Activated CD8-positive, alpha-beta T cell treated with anti-CD3 and anti-CD28 coated beads for 36 hours (primary cell): Measurements from ENCODE around the gene FBRS. TPM values are rescaled to one million over a fixed set of nuclear protein-coding genes. Genes with fewer than 3 reads are reported as not detected.

Experiments
- ATAC-seq: fragments of 200-7000 bp; cut with Tn5 transposase; one replicate; pipeline ENCODE4 v1.10.0; 2021; ENCODE audit warnings: mild to moderate bottlenecking, moderate library complexity
- CTCF ChIA-PET: fragments of 350-600 bp; sonication (Branson Sonifier 250); formaldehyde crosslinking; loops from one replicate; lab custom pipeline; 2021; ENCODE audit warnings: antibody characterized with exemption; lab: Charles Lee
- POLR2A ChIA-PET: fragments of 350-600 bp; sonication (Branson Sonifier 250); formaldehyde crosslinking; loops from one replicate; lab custom pipeline; 2021; ENCODE audit warnings: antibody characterized with exemption; lab: Charles Lee
- DNase-seq: peaks from one replicate; pipeline ENCODE4 v3.0.0-alpha.2; 2020
- H3K27ac Mint-ChIP-seq: one replicate; pipeline ENCODE4 v1.8.0; 2021; ENCODE audit warnings: mild to moderate bottlenecking, mixed read lengths
- H3K27me3 Mint-ChIP-seq: one replicate; pipeline ENCODE4 v1.8.0; 2021; ENCODE audit warnings: mixed read lengths
- H3K36me3 Mint-ChIP-seq: one replicate; pipeline ENCODE4 v1.8.0; 2021; ENCODE audit warnings: low read depth, mixed read lengths
- H3K4me1 Mint-ChIP-seq: one replicate; pipeline ENCODE4 v1.8.0; 2021; ENCODE audit warnings: low read depth, mixed read lengths
- H3K4me3 Mint-ChIP-seq: one replicate; pipeline ENCODE4 v1.8.0; 2021; ENCODE audit warnings: mild to moderate bottlenecking, moderate library complexity, mixed read lengths
- H3K9me3 Mint-ChIP-seq: one replicate; pipeline ENCODE4 v1.8.0; 2021; ENCODE audit warnings: mixed read lengths
- intact Hi-C: fragments of 100-400 bp; cut with micrococcal nuclease; formaldehyde crosslinking; loops from one replicate; pipeline ENCODE4 v1.10.0; 2022
- total RNA-seq, 2 experiments: library from RNA; stranded (reverse); gene quantifications; one replicate each; pipeline ENCODE4 v1.2.3, GENCODE V29; 2021
- TF ChIP-seq, protein P1 (sequence below): fragments of 200-600 bp; IDR thresholded peaks from one replicate; pipeline ENCODE4 v1.8.0; 2022; ENCODE audit warnings: antibody characterized with exemption, mild to moderate bottlenecking

The FBRS gene
- 10 to 100 TPM; 80.3 to 85.8 TPM for total RNA-seq

DNA sequence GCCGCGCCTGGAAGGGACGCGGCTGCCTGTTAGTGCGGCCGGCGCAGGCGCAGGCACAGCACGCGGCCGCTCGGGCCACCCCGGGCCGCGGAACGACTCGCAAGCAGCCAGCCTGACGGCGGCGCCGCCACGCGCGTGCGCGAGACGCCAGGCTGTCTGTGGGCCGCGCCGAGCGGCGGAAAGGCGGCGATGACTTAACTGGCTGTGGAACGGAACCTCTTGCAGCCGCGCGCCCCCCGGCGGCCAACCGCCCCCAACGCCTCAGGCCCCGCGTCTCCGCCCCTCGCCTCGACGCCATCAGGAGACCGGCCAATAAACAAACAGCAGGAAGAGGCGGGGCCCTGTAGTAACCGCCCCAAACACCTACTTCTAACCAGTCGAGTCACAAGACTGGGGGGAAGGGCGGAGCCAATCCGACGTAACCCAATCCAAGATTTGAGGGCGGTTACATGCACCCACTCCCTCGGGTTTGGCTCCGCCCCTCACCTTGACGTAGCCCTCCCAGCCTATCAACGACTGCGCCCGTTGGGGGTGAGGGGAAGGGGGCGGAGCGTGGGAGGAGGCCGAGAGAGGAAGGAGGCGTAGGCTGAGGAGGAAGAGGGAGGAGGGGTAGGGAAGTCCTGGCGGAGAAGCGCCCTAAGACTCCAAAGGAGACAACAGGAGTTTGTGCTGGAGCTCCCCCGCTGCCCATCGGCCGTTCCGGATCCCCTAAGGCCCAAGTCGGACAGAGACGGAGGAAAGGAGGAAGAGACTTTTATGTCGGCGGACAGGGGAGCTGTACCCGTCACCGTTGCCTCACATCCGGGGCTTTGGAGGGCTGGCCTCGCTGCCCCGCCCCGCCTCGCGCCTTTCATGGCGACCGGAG lies at the start of gene FBRS:
Gene FBRS, plus strand, starts transcription at position 566 of the 865 bp plus-strand sequence. CDS start 1,088 bp downstream, outside the sequence.
- H3K36me3 Mint-ChIP-seq = peaks cover 54% of the 10 kb centered on the region
- no peaks in the 10 kb centered on the region for H3K9me3 Mint-ChIP-seq
- H3K27ac Mint-ChIP-seq = peak within 1 kb of the TSS; percentile 100
- H3K4me1 Mint-ChIP-seq = peaks cover 41% of the 10 kb centered on the region
- DNase-seq (peak; percentile 100), ATAC-seq (peak; percentile 79)
- peak within 1 kb of the TSS; percentile 97 for H3K4me3 Mint-ChIP-seq
- intact Hi-C loops = loop anchor here (10.0 kb wide), 1 partner anchor 237 kb away; the partner anchor contains the start of genes BCL7C and CTF1
- CTCF ChIA-PET = interaction anchor here (0.6 to 4.6 kb wide), 9 partner anchors 16 to 228 kb away, joined by 3 to 67 read pairs (median 4); partner anchors contain the start of gene DCTPP1
- POLR2A ChIA-PET = interaction anchor here (0.6 to 4.1 kb wide), 11 partner anchors 8 to 280 kb away, joined by 3 to 36 read pairs (median 4); partner anchors contain the start of genes PHKG2, PRR14 and SRCAP
- TF ChIP-seq, protein P1, sequence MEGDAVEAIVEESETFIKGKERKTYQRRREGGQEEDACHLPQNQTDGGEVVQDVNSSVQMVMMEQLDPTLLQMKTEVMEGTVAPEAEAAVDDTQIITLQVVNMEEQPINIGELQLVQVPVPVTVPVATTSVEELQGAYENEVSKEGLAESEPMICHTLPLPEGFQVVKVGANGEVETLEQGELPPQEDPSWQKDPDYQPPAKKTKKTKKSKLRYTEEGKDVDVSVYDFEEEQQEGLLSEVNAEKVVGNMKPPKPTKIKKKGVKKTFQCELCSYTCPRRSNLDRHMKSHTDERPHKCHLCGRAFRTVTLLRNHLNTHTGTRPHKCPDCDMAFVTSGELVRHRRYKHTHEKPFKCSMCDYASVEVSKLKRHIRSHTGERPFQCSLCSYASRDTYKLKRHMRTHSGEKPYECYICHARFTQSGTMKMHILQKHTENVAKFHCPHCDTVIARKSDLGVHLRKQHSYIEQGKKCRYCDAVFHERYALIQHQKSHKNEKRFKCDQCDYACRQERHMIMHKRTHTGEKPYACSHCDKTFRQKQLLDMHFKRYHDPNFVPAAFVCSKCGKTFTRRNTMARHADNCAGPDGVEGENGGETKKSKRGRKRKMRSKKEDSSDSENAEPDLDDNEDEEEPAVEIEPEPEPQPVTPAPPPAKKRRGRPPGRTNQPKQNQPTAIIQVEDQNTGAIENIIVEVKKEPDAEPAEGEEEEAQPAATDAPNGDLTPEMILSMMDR = peak; percentile 62
- H3K27me3 Mint-ChIP-seq = no peaks in the 10 kb centered on the region

GRCh38 chr16:30609002-30609925 lies 49.0 kb upstream of the FBRS start:
- H3K9me3 Mint-ChIP-seq = no peaks in the 10 kb centered on the region
- ATAC-seq (peak; percentile 50), DNase-seq (peak; percentile 52)
- CTCF ChIA-PET = interaction anchor here (0.9 to 3.7 kb wide), 11 partner anchors 10 to 192 kb away, joined by 3 to 29 read pairs (median 4); partner anchors contain the start of genes DCTPP1 and ZNF764
- H3K36me3 Mint-ChIP-seq = peaks cover 23% of the 10 kb centered on the region
- H3K27me3 Mint-ChIP-seq = no peaks in the 10 kb centered on the region
- peaks cover 15% of the 10 kb centered on the region for H3K4me1 Mint-ChIP-seq
- POLR2A ChIA-PET = interaction anchor here (0.5 to 3.5 kb wide), 19 partner anchors 10 to 179 kb away, joined by 3 to 16 read pairs (median 5); partner anchors contain the start of genes DCTPP1, PRR14, ZNF747 and ZNF785
- H3K27ac Mint-ChIP-seq = peak overlapping the region; percentile 93
- intact Hi-C loops = no loop called here
- H3K4me3 Mint-ChIP-seq = peak overlapping the region; percentile 89
- TF ChIP-seq, protein P1 = no peak

- Mint-ChIP-seq H3K9me3 (no peaks in the 10 kb centered on the region), H3K27me3 (no peaks in the 10 kb centered on the region), H3K36me3 (peaks cover 17% of the 10 kb centered on the region), H3K4me3 (peak within 1 kb of the TSS; percentile 89), H3K27ac (peak within 1 kb of the TSS; percentile 93), H3K4me1 (peaks cover 15% of the 10 kb centered on the region)
- CTCF ChIA-PET = interaction anchor here (0.7 to 3.7 kb wide), 10 partner anchors 10 to 200 kb away, joined by 3 to 29 read pairs (median 4); partner anchors contain the start of gene DCTPP1
- intact Hi-C loops = no loop called here
- peak; percentile 96 for DNase-seq
- peak; percentile 86 for ATAC-seq
- POLR2A ChIA-PET = interaction anchor here (0.6 to 3.5 kb wide), 14 partner anchors 10 to 180 kb away, joined by 3 to 11 read pairs (median 4); partner anchors contain the start of genes DCTPP1, ITGAL, PRR14 and ZNF747
- TF ChIP-seq, protein P1 = no peak
These were observed 48.0 kb upstream of the FBRS start, which contains the start of gene ZNF689 for GRCh38 chr16:30609926-30610839. TSS of gene ZNF689 (minus strand) at chr16:30610389. CDS start at chr16:30610041, 348 bp downstream.
